Upper lobe of left lung (tissue), 6 donors: Measurements from ENCODE around the gene PGBD5. TPM values are rescaled to one million over a fixed set of nuclear protein-coding genes. Genes with fewer than 3 reads are reported as not detected.

Experiments
- ATAC-seq, 2 donors: fragments of 200-7000 bp; cut with Tn5 transposase; one replicate each; pipeline ENCODE4 v1.9.1; 2022; ENCODE audit warnings: mild to moderate bottlenecking in 2 of 2, moderate library complexity in 2 of 2; ENCODE audit not compliant: low FRiP score in 2 of 2
- DNase-seq, 2 donors: peaks; one replicate each; pipeline ENCODE4 v3.0.0-alpha.2; 2019 to 2020
- H3K27ac ChIP-seq, 4 donors: fragments of 200-600 bp; sonication (generic); one replicate each; pipeline ENCODE4 v1.5.1; 2016 to 2019
- H3K27me3 ChIP-seq, 4 donors: fragments of 200-600 bp; sonication (generic); one replicate each; pipeline ENCODE4 v1.5.1; 2017 to 2019
- H3K36me3 ChIP-seq, 4 donors: fragments of 200-600 bp; sonication (generic); one replicate each; pipeline ENCODE4 v1.5.1; 2016 to 2019
- H3K4me1 ChIP-seq, 4 donors: fragments of 200-600 bp; sonication (generic); one replicate each; pipeline ENCODE4 v1.5.1; 2018 to 2019
- H3K4me3 ChIP-seq, 4 donors: fragments of 200-600 bp; sonication (generic); one replicate each; pipeline ENCODE4 v1.5.1; 2017 to 2019; ENCODE audit warnings: mild to moderate bottlenecking in 2 of 4, moderate library complexity in 1 of 4
- H3K9me3 ChIP-seq, 4 donors: fragments of 200-600 bp; sonication (generic); one replicate each; pipeline ENCODE4 v1.5.1; 2018 to 2019
- EP300 ChIP-seq, 4 donors: sonication (generic); formaldehyde crosslinking; IDR thresholded peaks; one replicate each; pipeline ENCODE4 v1.5.1; 2017; ENCODE audit warnings: antibody characterized with exemption in 4 of 4, control low read depth in 2 of 4
- POLR2A ChIP-seq, 4 donors: fragments of 450-650 bp; IDR thresholded peaks; one replicate each; pipeline ENCODE4 v1.5.1; 2016 to 2017; ENCODE audit warnings: antibody characterized with exemption in 4 of 4, mild to moderate bottlenecking in 2 of 4
- POLR2AphosphoS5 ChIP-seq, 2 donors: sonication (generic); formaldehyde crosslinking; IDR thresholded peaks; one replicate each; pipeline ENCODE4 v1.5.1; 2017; ENCODE audit warnings: antibody characterized with exemption in 2 of 2
- WGBS, 2 donors: methylation state at CpG; one replicate each; pipeline ENCODE4 v1.1.5; 2017 to 2018; 5-methylcytosine and 5-hydroxymethylcytosine counted together
- total RNA-seq, 6 donors: library from RNA; depleted of rRNA in 4 of 6; stranded (reverse); fragments of >200 nt in 4 of 6; gene quantifications; one replicate each; pipeline versions ENCODE4 v1.1.0 to v1.2.1, GENCODE V29; 2016 to 2021
- TF ChIP-seq, protein P1 (sequence below), 6 experiments: fragments of 450-650 bp in 4 of 6; fragments of 200-600 bp in 2 of 6; sonication (generic) in 2 of 6; IDR thresholded peaks; one replicate each; pipeline ENCODE4 v1.5.1; 2016 to 2019; ENCODE audit warnings: antibody characterized with exemption in 6 of 6
- donor health status: DM: no; HTN: no; CAD: no; lungs with moderate emphysema.
- donor health status: DM: no; HTN: yes; CAD: no; lungs with severe emphysema.

PGBD5 gene
- total RNA-seq, 6 donors from 2014 or later = 0.78 to 5.0 (median 3.9) TPM

GRCh38 chr1:230431527-230431926 lies 5.4 kb upstream of the PGBD5 start:
- H3K27me3 ChIP-seq = peaks cover 0 to 4% (median 0%) of the 10 kb centered on the region in 4 donors
- 56 to 76% methylated on average over 3 of the region's 3 CpGs for WGBS, 2 donors
- TF ChIP-seq, protein P1, sequence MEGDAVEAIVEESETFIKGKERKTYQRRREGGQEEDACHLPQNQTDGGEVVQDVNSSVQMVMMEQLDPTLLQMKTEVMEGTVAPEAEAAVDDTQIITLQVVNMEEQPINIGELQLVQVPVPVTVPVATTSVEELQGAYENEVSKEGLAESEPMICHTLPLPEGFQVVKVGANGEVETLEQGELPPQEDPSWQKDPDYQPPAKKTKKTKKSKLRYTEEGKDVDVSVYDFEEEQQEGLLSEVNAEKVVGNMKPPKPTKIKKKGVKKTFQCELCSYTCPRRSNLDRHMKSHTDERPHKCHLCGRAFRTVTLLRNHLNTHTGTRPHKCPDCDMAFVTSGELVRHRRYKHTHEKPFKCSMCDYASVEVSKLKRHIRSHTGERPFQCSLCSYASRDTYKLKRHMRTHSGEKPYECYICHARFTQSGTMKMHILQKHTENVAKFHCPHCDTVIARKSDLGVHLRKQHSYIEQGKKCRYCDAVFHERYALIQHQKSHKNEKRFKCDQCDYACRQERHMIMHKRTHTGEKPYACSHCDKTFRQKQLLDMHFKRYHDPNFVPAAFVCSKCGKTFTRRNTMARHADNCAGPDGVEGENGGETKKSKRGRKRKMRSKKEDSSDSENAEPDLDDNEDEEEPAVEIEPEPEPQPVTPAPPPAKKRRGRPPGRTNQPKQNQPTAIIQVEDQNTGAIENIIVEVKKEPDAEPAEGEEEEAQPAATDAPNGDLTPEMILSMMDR (IDR thresholded peaks at IDR 0.05) = no peak
- TF ChIP-seq POLR2A (IDR thresholded peaks at IDR 0.05) (no peak), POLR2AphosphoS5 (IDR thresholded peaks at IDR 0.05) (no peak)
- H3K9me3 ChIP-seq = no peaks in the 10 kb centered on the region
- no peaks in the 10 kb centered on the region for H3K36me3 ChIP-seq
- H3K4me1 ChIP-seq = peaks cover 0 to 5% (median 4%) of the 10 kb centered on the region in 4 donors
- H3K4me3 ChIP-seq = no peak overlapping the region
- no peak for DNase-seq
- ATAC-seq = no peak
- H3K27ac ChIP-seq = no peak overlapping the region

DNA sequence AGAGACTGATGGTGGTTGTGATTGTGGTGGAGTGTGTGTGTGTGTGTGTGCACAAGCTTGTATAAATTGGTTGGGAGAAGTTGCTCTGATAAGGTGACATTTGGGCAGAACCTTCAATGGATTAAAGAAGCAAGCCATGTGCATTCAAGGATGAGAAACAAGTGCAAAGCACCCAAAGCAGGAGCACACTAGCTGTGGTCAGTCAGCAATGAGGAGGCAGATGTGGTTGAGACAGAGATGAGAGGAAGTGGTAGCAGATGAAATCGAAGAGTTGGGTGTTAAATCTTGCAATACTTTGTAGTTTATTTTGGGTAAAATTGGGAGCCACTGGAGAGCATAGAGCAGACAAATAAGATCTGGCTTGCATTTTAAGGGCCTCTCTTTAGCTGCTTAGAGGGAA lies 4.4 kb upstream of the PGBD5 start:
- H3K36me3 ChIP-seq = no peaks in the 10 kb centered on the region
- WGBS, 2 donors = 0 to 70% methylated on average over 1 of the region's 1 CpG
- H3K4me3 ChIP-seq = no peak overlapping the region
- peaks cover 0 to 7% (median 2%) of the 10 kb centered on the region in 4 donors for H3K27me3 ChIP-seq
- DNase-seq = no peak
- H3K9me3 ChIP-seq = no peaks in the 10 kb centered on the region
- no peak overlapping the region for H3K27ac ChIP-seq
- no peak for ATAC-seq
- H3K4me1 ChIP-seq = peaks cover 2 to 12% (median 6%) of the 10 kb centered on the region in 4 donors
- TF ChIP-seq POLR2A (IDR thresholded peaks at IDR 0.05) (no peak), POLR2AphosphoS5 (IDR thresholded peaks at IDR 0.05) (no peak), EP300 (IDR thresholded peaks at IDR 0.05) (no peak)
- TF ChIP-seq, protein P1 (IDR thresholded peaks at IDR 0.05) = no peak

- H3K36me3 ChIP-seq = no peaks in the 10 kb centered on the region
- ATAC-seq (no peak), DNase-seq (no peak)
- H3K4me1 ChIP-seq = peaks cover 7 to 24% (median 15%) of the 10 kb centered on the region in 4 donors
- TF ChIP-seq, protein P1 (IDR thresholded peaks at IDR 0.05) = no peak
- TF ChIP-seq EP300 (IDR thresholded peaks at IDR 0.05) (no peak), POLR2AphosphoS5 (IDR thresholded peaks at IDR 0.05) (no peak), POLR2A (IDR thresholded peaks at IDR 0.05) (no peak)
- 79 to 93% methylated on average over 2 of the region's 2 CpGs for WGBS, 2 donors
- no peak overlapping the region for H3K27ac ChIP-seq
- no peaks in the 10 kb centered on the region for H3K9me3 ChIP-seq
- H3K4me3 ChIP-seq = no peak overlapping the region
- peaks cover 0 to 18% (median 7%) of the 10 kb centered on the region in 4 donors for H3K27me3 ChIP-seq
Observed at GRCh38 chr1:230429067-230429735, 3.1 kb upstream of the PGBD5 start.

GRCh38 chr1:230427981-230428380 lies 1.8 kb upstream of the PGBD5 start:
- ATAC-seq (no peak), DNase-seq (no peak)
- Histone ChIP-seq H3K36me3 (no peaks in the 10 kb centered on the region), H3K4me3 (no peak overlapping the region), H3K27ac (no peak overlapping the region), H3K27me3 (peaks cover 0 to 27% (median 7%) of the 10 kb centered on the region in 4 donors), H3K9me3 (no peaks in the 10 kb centered on the region), H3K4me1 (peaks cover 7 to 24% (median 15%) of the 10 kb centered on the region in 4 donors)
- TF ChIP-seq EP300 (IDR thresholded peaks at IDR 0.05) (no peak), POLR2AphosphoS5 (IDR thresholded peaks at IDR 0.05) (no peak), POLR2A (IDR thresholded peaks at IDR 0.05) (no peak)
- TF ChIP-seq, protein P1 (IDR thresholded peaks at IDR 0.05) = no peak
- 11 to 20% methylated on average over 3 of the region's 3 CpGs for WGBS, 2 donors
